ENCODE results near the gene RASEF. TPM values are rescaled to one million over a fixed set of nuclear protein-coding genes. Genes with fewer than 3 reads are reported as not detected.

Gene RASEF
- total RNA-seq, 4 donors from 2014 or later: under 0.01 to 0.42 (median 0.24) TPM

DNA sequence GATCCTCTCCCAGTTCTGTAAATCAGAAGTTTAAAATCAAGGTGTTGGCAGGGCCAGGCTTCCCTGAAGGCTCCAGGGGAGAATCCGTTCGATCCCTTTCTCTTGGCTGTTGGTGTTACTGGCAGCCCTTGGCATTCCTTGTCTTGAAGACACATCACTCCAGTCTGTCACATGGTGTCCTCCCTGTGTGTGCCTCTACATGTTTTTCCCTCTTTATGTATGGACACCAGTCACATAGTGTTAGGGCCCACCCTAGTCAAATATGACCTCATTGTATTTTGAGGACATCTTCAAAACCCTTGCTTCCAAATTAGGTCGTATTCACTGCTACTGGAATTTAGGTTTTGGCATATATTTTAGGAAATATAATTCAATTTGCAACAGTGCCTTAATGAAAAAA lies 94.6 kb downstream of the RASEF start:
- Histone ChIP-seq H3K36me3 (no peaks in the 10 kb centered on the region), H3K4me3 (no peak overlapping the region), H3K27me3 (peaks cover 0 to 3% (median 0%) of the 10 kb centered on the region in 4 donors), H3K4me1 (no peaks in the 10 kb centered on the region), H3K9me3 (peaks cover 0 to 8% (median 2%) of the 10 kb centered on the region in 4 donors), H3K27ac (replicated peaks in 1 of 4) (no peak overlapping the region)
- WGBS: 91% methylated on average over 3 of the region's 3 CpGs
- no peak for TF ChIP-seq EP300 (IDR thresholded peaks at IDR 0.05)
- TF ChIP-seq POLR2AphosphoS5 (IDR thresholded peaks at IDR 0.05): no peak
- TF ChIP-seq POLR2A (IDR thresholded peaks at IDR 0.05; ENCODE audit: low read depth): no peak
- TF ChIP-seq, protein P1, sequence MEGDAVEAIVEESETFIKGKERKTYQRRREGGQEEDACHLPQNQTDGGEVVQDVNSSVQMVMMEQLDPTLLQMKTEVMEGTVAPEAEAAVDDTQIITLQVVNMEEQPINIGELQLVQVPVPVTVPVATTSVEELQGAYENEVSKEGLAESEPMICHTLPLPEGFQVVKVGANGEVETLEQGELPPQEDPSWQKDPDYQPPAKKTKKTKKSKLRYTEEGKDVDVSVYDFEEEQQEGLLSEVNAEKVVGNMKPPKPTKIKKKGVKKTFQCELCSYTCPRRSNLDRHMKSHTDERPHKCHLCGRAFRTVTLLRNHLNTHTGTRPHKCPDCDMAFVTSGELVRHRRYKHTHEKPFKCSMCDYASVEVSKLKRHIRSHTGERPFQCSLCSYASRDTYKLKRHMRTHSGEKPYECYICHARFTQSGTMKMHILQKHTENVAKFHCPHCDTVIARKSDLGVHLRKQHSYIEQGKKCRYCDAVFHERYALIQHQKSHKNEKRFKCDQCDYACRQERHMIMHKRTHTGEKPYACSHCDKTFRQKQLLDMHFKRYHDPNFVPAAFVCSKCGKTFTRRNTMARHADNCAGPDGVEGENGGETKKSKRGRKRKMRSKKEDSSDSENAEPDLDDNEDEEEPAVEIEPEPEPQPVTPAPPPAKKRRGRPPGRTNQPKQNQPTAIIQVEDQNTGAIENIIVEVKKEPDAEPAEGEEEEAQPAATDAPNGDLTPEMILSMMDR (IDR thresholded peaks at IDR 0.05): no peak
- intact Hi-C loops (cut with DNase I): no loop called here
- DNase-seq (ENCODE audit: extremely low spot score): no peak

DNA sequence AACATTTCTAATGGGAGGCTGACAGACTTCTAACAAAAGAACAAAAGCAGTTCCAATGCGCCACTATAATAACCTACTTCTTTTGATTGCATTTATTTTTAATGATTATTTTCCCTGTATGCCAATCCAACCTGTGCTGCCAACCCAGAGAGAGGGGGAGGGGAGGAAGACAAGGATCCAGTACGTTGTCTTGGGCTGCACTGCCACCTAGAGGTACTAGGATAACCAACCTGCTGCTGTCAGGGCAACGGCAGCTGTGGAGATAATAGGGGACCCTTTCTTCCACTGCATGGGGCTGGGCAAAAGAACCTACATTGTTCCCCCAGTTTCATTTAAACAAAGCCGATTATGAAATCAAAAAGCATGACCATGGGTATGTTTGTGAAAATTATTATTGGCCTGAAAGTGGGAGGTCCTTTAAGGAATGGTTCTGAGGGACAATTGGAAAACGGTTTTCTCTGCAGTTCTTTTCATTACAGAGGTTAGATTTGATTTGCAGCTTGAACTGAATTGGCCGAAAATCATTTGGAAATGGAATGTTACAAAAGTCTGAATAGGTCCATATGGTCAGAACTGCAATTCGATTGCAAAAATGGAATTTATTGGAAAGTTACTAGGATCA lies 101.3 kb downstream of the RASEF start:
- WGBS: 23% methylated on average over 7 of the region's 7 CpGs
- Histone ChIP-seq H3K9me3 (no peaks in the 10 kb centered on the region), H3K4me3 (no peak overlapping the region), H3K27me3 (no peaks in the 10 kb centered on the region), H3K36me3 (no peaks in the 10 kb centered on the region), H3K27ac (replicated peaks in 1 of 4) (no peak overlapping the region), H3K4me1 (peaks cover 0 to 5% (median 0%) of the 10 kb centered on the region in 4 donors)
- intact Hi-C loops (cut with DNase I): no loop called here
- no peak for TF ChIP-seq POLR2AphosphoS5 (IDR thresholded peaks at IDR 0.05)
- TF ChIP-seq, protein P1 (IDR thresholded peaks at IDR 0.05): peak; percentile 60 to 77 (median 68)
- DNase-seq (ENCODE audit: extremely low spot score): no peak

DNA sequence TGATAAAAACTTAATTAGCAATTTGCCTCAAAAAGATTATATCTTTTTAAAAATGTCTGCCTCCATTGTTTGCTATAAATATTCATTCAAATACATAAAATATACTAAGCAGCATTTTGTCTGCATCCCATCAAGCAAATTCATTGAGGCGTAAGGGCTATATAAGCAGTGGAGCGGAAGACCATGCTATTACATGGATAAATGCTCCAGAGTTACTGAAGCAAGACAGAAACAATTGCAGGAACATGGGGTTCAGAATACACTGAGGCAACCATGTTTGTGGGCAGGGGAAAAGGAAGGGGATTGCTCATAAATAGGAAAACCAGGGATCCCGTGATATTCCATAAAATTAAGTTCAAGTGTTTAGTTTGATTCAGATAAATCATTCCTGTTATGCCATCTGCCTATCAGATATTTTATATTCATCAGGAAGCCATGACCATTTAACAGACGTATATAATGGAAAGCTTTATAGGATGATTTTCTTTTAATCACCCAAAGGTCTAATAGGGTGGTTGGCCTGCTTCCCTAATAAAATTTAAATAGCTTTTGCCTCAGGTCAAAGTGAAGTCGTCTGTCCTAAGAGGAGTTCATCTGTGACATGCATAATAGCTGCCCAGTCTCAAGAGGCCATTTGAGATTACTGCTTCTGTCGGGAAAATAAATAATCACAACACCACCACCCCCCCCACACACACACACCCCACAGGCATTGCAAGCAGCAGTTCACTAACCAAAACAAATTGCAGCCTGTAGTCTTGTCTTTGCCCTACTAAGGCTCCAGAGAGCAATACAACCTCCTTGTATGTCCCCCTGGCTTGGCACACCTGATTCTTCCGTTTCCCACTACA lies 105.2 kb downstream of the RASEF start:
- Histone ChIP-seq H3K36me3 (no peaks in the 10 kb centered on the region), H3K4me3 (no peak overlapping the region), H3K27me3 (no peaks in the 10 kb centered on the region), H3K4me1 (peaks cover 0 to 5% (median 0%) of the 10 kb centered on the region in 4 donors), H3K9me3 (no peaks in the 10 kb centered on the region), H3K27ac (replicated peaks in 1 of 4) (no peak overlapping the region)
- intact Hi-C loops (cut with DNase I): no loop called here
- DNase-seq (ENCODE audit: extremely low spot score): no peak
- WGBS: 85% methylated on average over 6 of the region's 7 CpGs
- TF ChIP-seq, protein P1 (IDR thresholded peaks at IDR 0.05): no peak
- TF ChIP-seq POLR2A (IDR thresholded peaks at IDR 0.05; ENCODE audit: low read depth): no peak
- TF ChIP-seq POLR2AphosphoS5 (IDR thresholded peaks at IDR 0.05): no peak
- no peak for TF ChIP-seq EP300 (IDR thresholded peaks at IDR 0.05)

DNA sequence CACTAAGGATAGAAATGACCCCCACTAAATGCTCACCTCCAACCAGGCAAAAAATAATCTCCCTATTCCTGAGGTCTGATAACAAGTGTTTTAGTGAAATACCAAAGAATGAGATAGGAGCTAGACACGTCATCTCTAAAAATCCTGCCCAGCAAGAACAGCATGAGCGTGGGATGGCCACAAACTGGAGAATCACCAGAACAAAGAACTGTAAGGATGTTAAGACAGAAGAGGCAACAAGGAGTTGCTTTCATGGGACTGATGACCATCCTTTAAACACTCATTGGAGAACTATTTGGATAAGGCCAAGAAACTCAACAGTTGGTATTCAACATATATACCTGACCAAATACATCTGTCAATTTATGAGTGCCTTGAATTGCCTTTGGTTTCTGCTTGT lies 113.7 kb downstream of the RASEF start:
- H3K27ac ChIP-seq (replicated peaks in 1 of 4): no peak overlapping the region
- WGBS: 94% methylated on average over 2 of the region's 2 CpGs
- intact Hi-C loops (cut with DNase I): no loop called here
- H3K4me1 ChIP-seq: no peaks in the 10 kb centered on the region
- no peak for TF ChIP-seq EP300 (IDR thresholded peaks at IDR 0.05)
- no peak for TF ChIP-seq POLR2AphosphoS5 (IDR thresholded peaks at IDR 0.05)
- TF ChIP-seq, protein P1 (IDR thresholded peaks at IDR 0.05): no peak
- no peak for TF ChIP-seq POLR2A (IDR thresholded peaks at IDR 0.05; ENCODE audit: low read depth)
- DNase-seq (ENCODE audit: extremely low spot score): no peak
- no peaks in the 10 kb centered on the region for H3K9me3 ChIP-seq
- no peak overlapping the region for H3K4me3 ChIP-seq
- H3K27me3 ChIP-seq: no peaks in the 10 kb centered on the region
- no peaks in the 10 kb centered on the region for H3K36me3 ChIP-seq
